T47D (cell line): ENCODE results near the gene ZNF695.

Experiments
- DNase-seq, 2 experiments: peaks; one replicate each; pipeline versions ENCODE4 v3.0.0 to v3.0.0-alpha.2; 2011 to 2012; ENCODE audit warnings: low read depth in 1 of 2, low spot score in 1 of 2
- JUND ChIP-seq: IDR thresholded peaks from 2 replicates; pipeline ENCODE4 v1.6.1; 2012; ENCODE audit warnings: low read depth
- in situ Hi-C: cut with HindIII; loops from 2 replicates; pipeline ENCODE4 v1.10.0; 2016; ENCODE audit warnings: low sequenced_read_pairs, low pct_unique_long_range_greater_than_20kb

ZNF695 gene

DNA sequence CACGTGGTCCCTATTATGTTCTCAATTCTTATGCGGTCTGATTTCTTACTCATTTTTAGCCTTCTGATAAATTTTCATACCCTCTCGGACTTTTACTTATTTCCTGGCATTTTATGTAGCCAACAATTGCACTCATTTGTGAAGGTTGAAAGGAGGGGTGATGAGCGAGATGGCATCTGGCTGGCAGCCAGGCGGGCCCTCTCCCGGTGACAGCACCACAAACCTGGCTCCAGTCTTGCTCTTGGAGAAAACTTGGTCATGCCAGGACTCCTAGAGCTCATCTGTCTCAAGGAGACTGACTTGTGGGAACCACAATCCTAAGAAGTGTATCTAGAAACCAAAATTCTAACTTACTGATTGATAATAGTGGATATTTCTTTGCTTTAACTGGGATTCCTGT is 61.5 kb downstream of the ZNF695 start:
- in situ Hi-C loops: no loop called here
- DNase-seq: no peak
- TF ChIP-seq JUND: no peak
